GM19193 (cell line): ENCODE data around the gene ZNF503.

ENCODE experiments used
- POLR2A ChIP-seq: IDR thresholded peaks from 4 replicates; pipeline ENCODE4 v1.6.1; 2011; ENCODE audit not compliant: insufficient read depth, insufficient read length; ENCODE audit errors: extremely low read depth

The ZNF503 gene

GRCh38 chr10:75401569-75402485 is at the start of gene ZNF503:
Gene ZNF503 (minus strand): TSS chr10:75401764. CDS start chr10:75401419, 345 bp downstream.
- peak; percentile 89 for TF ChIP-seq POLR2A

GRCh38 chr10:75450644-75451640 is 49.4 kb upstream of the ZNF503 start:
- no peak for TF ChIP-seq POLR2A

GRCh38 chr10:75450075-75450445 is 48.5 kb upstream of the ZNF503 start:
- no peak for TF ChIP-seq POLR2A

- no peak for TF ChIP-seq POLR2A
Observed at GRCh38 chr10:75449382-75450074, 48.0 kb upstream of the ZNF503 start.

GRCh38 chr10:75448166-75448565 is 46.6 kb upstream of the ZNF503 start:
- TF ChIP-seq POLR2A = no peak

- no peak for TF ChIP-seq POLR2A
Observed at GRCh38 chr10:75446508-75446907, 44.9 kb upstream of the ZNF503 start.

GRCh38 chr10:75444781-75445386 is 43.3 kb upstream of the ZNF503 start:
- no peak for TF ChIP-seq POLR2A

GRCh38 chr10:75443362-75443761 is 41.8 kb upstream of the ZNF503 start:
- TF ChIP-seq POLR2A = no peak

- no peak for TF ChIP-seq POLR2A
Observed at GRCh38 chr10:75441682-75442081, 40.1 kb upstream of the ZNF503 start.

- no peak for TF ChIP-seq POLR2A
Observed at GRCh38 chr10:75441196-75441595, 39.6 kb upstream of the ZNF503 start.

GRCh38 chr10:75440271-75440793 is 38.8 kb upstream of the ZNF503 start:
- no peak for TF ChIP-seq POLR2A

- no peak for TF ChIP-seq POLR2A
Observed at GRCh38 chr10:75439811-75440210, 38.2 kb upstream of the ZNF503 start.

GRCh38 chr10:75438275-75438674 is 36.7 kb upstream of the ZNF503 start:
- TF ChIP-seq POLR2A = no peak

- no peak for TF ChIP-seq POLR2A
Observed at GRCh38 chr10:75437693-75438092, 36.1 kb upstream of the ZNF503 start.

- no peak for TF ChIP-seq POLR2A
Observed at GRCh38 chr10:75436896-75437295, 35.3 kb upstream of the ZNF503 start.

GRCh38 chr10:75435291-75435690 is 33.7 kb upstream of the ZNF503 start:
- no peak for TF ChIP-seq POLR2A
